Measurements from ENCODE around the gene TEX47.

DNA sequence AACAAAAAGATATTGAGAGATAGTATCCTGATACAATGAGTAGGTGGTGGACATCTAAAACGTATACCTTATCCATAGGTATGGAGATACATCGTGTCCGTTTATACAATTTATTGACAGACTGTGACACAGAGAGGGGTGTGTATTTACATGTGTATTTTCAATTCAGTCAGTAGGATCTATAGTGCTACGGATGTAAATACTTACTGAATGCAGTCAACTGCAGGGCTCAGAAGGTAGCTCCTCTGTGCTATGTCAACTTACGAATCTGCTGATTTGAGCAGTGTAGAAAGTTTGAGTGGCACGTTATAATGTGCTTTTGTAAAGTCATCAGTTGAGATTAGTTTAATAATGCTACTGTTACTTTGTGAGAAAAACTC, 35.4 kb downstream of the TEX47 start:
- TF ChIP-seq, protein P1, sequence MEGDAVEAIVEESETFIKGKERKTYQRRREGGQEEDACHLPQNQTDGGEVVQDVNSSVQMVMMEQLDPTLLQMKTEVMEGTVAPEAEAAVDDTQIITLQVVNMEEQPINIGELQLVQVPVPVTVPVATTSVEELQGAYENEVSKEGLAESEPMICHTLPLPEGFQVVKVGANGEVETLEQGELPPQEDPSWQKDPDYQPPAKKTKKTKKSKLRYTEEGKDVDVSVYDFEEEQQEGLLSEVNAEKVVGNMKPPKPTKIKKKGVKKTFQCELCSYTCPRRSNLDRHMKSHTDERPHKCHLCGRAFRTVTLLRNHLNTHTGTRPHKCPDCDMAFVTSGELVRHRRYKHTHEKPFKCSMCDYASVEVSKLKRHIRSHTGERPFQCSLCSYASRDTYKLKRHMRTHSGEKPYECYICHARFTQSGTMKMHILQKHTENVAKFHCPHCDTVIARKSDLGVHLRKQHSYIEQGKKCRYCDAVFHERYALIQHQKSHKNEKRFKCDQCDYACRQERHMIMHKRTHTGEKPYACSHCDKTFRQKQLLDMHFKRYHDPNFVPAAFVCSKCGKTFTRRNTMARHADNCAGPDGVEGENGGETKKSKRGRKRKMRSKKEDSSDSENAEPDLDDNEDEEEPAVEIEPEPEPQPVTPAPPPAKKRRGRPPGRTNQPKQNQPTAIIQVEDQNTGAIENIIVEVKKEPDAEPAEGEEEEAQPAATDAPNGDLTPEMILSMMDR (IDR thresholded peaks at IDR 0.05 in 4 of 5, conservative IDR thresholded peaks at IDR 0.05 in 1 of 5), result no peak
- TF ChIP-seq POLR2A (IDR thresholded peaks at IDR 0.05), result no peak
